Activated CD8-positive, alpha-beta memory T cell treated with anti-CD3 and anti-CD28 coated beads, Interleukin-2, amount 10 ng/mL, durations not matched to agents 7 days and 5 days (primary cell): Measurements from ENCODE around the gene ZNF385A. TPM values are rescaled to one million over a fixed set of nuclear protein-coding genes. Genes with fewer than 3 reads are reported as not detected.
A peak's percentile ranks its signal among the peaks of the same experiment; 100 is the strongest.

Experiments
- ATAC-seq: fragments of 150-1000 bp; cut with Tn5 transposase; one replicate; pipeline ENCODE4 v1.10.0; 2021; ENCODE audit warnings: moderate library complexity
- CTCF ChIA-PET: fragments of 350-600 bp; sonication (Branson Sonifier 250); formaldehyde crosslinking; loops from one replicate; lab custom pipeline; 2021; ENCODE audit warnings: antibody characterized with exemption; lab: Charles Lee
- DNase-seq: peaks from one replicate; pipeline ENCODE4 v3.0.0-alpha.2; 2020
- H3K27ac Mint-ChIP-seq: one replicate; pipeline ENCODE4 v1.8.0; 2021; ENCODE audit warnings: mild to moderate bottlenecking, mixed read lengths
- H3K27me3 Mint-ChIP-seq: one replicate; pipeline ENCODE4 v1.8.0; 2021; ENCODE audit warnings: mixed read lengths
- H3K36me3 Mint-ChIP-seq: one replicate; pipeline ENCODE4 v1.8.0; 2021; ENCODE audit warnings: mild to moderate bottlenecking, mixed read lengths
- H3K4me1 Mint-ChIP-seq: one replicate; pipeline ENCODE4 v1.8.0; 2021; ENCODE audit warnings: mixed read lengths
- H3K4me3 Mint-ChIP-seq: one replicate; pipeline ENCODE4 v1.8.0; 2021; ENCODE audit warnings: mild to moderate bottlenecking, moderate library complexity, mixed read lengths
- H3K9me3 Mint-ChIP-seq: one replicate; pipeline ENCODE4 v1.8.0; 2022; ENCODE audit warnings: low read depth, mixed read lengths
- total RNA-seq, 2 experiments: library from RNA; stranded (reverse); gene quantifications; one replicate each; pipeline ENCODE4 v1.2.3, GENCODE V29; 2021

The ZNF385A gene
- total RNA-seq, 2 experiments from 2014 or later, result 0.30 to 0.91 TPM

GRCh38 chr12:54411391-54412241 lies 27.1 kb upstream of the ZNF385A start:
- Mint-ChIP-seq H3K27me3 (no peaks in the 10 kb centered on the region), H3K4me3 (no peak overlapping the region), H3K9me3 (no peaks in the 10 kb centered on the region), H3K27ac (peak overlapping the region; percentile 85), H3K4me1 (peaks cover 51% of the 10 kb centered on the region), H3K36me3 (peaks cover 21% of the 10 kb centered on the region)
- ATAC-seq, result peak; percentile 12
- CTCF ChIA-PET, result interaction anchor here (0.9 to 14.5 kb wide), 7 partner anchors 11 to 195 kb away, joined by 3 to 283 read pairs (median 4); no protein-coding TSS in a partner anchor
- peak; percentile 59 for DNase-seq

- Mint-ChIP-seq H3K4me1 (peaks cover 38% of the 10 kb centered on the region), H3K9me3 (no peaks in the 10 kb centered on the region), H3K4me3 (no peak overlapping the region), H3K27me3 (no peaks in the 10 kb centered on the region), H3K36me3 (peaks cover 32% of the 10 kb centered on the region), H3K27ac (no peak overlapping the region)
- ATAC-seq, result no peak
- no peak for DNase-seq
- CTCF ChIA-PET, result interaction anchor here (0.9 to 14.5 kb wide), 5 partner anchors 8 to 29 kb away, joined by 3 to 283 read pairs (median 4); no protein-coding TSS in a partner anchor
Observed at GRCh38 chr12:54409267-54409666, 24.7 kb upstream of the ZNF385A start.

DNA sequence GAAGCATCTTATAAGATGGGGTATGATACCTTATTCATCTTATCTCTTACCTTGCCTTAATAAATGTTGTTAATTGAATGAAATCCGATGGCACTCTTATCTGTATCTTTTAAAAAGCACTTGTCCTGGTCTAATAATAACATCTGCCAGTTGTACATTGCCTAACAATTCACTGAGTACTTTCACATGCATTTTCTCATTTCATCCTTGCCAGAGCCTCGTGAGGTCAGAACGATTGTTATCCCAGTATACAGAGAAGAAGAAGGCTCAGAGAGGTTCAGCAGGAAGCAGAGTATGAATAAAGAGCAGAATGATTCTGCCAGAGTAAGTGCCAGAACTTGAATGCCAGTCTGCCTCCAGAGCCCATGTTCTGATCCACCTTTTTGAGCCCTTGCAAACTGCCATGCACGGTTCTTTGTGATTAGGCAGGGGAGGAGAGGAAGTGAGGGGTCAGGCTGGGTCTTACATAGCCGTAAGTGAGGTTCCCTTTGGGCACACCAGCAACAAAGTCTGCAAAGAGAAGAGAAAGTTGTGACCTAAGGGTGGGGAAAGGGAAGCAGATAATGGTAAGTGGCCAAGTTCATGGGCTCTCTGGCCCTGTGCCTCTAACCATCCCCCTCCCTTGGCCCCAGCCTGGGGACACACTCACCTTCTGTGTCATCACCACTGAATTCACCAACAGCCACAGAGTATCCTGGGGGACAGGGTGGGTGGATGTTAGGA lies 22.8 kb upstream of the ZNF385A start:
- H3K27me3 Mint-ChIP-seq, result no peaks in the 10 kb centered on the region
- no peak for DNase-seq
- peaks cover 33% of the 10 kb centered on the region for H3K36me3 Mint-ChIP-seq
- CTCF ChIA-PET, result interaction anchor here (1.4 to 14.5 kb wide), 2 partner anchors 6 to 32 kb away, joined by 8 to 283 read pairs; no protein-coding TSS in a partner anchor
- H3K4me1 Mint-ChIP-seq, result peaks cover 20% of the 10 kb centered on the region
- H3K9me3 Mint-ChIP-seq, result no peaks in the 10 kb centered on the region
- ATAC-seq, result no peak
- H3K27ac Mint-ChIP-seq, result no peak overlapping the region
- no peak overlapping the region for H3K4me3 Mint-ChIP-seq

- Mint-ChIP-seq H3K27me3 (no peaks in the 10 kb centered on the region), H3K36me3 (peaks cover 34% of the 10 kb centered on the region), H3K4me3 (no peak overlapping the region), H3K9me3 (no peaks in the 10 kb centered on the region), H3K4me1 (peaks cover 7% of the 10 kb centered on the region), H3K27ac (no peak overlapping the region)
- ATAC-seq (no peak), DNase-seq (no peak)
- CTCF ChIA-PET, result interaction anchor here (1.4 to 12.3 kb wide), 4 partner anchors 9 to 93 kb away, joined by 4 to 705 read pairs (median 148); partner anchors contain the start of gene ITGA5
Observed at GRCh38 chr12:54405573-54405972, 21.0 kb upstream of the ZNF385A start.

- DNase-seq (no peak), ATAC-seq (no peak)
- Mint-ChIP-seq H3K4me1 (peaks cover 7% of the 10 kb centered on the region), H3K4me3 (no peak overlapping the region), H3K9me3 (no peaks in the 10 kb centered on the region), H3K27ac (no peak overlapping the region), H3K36me3 (peaks cover 35% of the 10 kb centered on the region), H3K27me3 (no peaks in the 10 kb centered on the region)
- CTCF ChIA-PET, result interaction anchor here (1.1 to 12.3 kb wide), 6 partner anchors 10 to 305 kb away, joined by 3 to 705 read pairs (median 11); partner anchors contain the start of gene ITGA5
Observed at GRCh38 chr12:54405106-54405505, 20.6 kb upstream of the ZNF385A start.

DNA sequence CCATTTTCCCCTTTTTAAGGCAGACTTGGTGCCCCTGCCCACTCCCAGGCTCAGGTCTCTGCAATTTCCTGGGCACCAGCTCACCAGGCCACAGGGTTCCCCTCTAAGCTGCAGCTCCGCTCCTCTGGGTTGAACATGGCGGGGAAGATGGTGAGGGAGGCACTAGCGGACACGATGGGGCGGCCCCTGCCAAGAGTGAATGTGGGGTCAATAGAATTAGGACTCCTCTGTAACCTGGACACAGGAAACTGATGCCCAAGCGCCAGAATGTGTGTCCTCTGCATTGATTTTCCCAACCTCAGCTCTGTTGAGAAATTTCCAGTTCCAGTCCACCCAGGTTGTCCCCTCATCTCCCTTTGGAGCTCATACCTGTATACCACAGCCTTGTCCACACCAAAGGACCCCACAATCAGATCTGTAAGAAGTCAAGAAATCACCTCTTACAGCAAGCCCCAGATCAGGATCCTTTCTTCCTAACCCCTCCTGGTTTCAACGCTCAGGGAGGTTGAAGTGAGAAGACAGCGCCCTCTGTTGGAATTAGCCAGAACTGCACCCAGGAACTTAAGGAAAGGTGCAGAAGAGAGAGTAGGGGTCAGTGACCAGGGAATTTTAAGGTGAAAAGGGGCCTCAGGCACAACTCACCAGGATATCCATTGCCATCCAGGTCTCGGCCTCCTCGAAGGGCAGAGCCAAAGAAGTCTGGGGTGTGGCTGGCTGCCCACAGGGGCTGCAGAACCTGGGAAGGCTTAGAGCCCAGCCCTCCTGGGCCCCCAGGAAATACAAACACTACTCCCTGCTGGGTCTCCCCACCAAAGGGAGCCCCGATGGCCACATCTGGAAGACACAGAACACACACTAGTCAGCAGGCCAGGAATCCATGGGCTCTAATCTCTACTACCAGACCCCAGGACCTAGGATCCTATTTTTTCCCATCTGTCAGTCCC lies 19.8 kb upstream of the ZNF385A start:
- H3K27me3 Mint-ChIP-seq, result no peaks in the 10 kb centered on the region
- H3K4me3 Mint-ChIP-seq, result no peak overlapping the region
- DNase-seq (peak; percentile 73), ATAC-seq (no peak)
- H3K36me3 Mint-ChIP-seq, result peaks cover 35% of the 10 kb centered on the region
- H3K9me3 Mint-ChIP-seq, result no peaks in the 10 kb centered on the region
- H3K4me1 Mint-ChIP-seq, result peaks cover 7% of the 10 kb centered on the region
- peak overlapping the region; percentile 58 for H3K27ac Mint-ChIP-seq
- CTCF ChIA-PET, result interaction anchor here (0.7 to 12.3 kb wide), 12 partner anchors 10 to 305 kb away, joined by 3 to 705 read pairs (median 4); partner anchors contain the start of genes ITGA5 and ZNF385A

DNA sequence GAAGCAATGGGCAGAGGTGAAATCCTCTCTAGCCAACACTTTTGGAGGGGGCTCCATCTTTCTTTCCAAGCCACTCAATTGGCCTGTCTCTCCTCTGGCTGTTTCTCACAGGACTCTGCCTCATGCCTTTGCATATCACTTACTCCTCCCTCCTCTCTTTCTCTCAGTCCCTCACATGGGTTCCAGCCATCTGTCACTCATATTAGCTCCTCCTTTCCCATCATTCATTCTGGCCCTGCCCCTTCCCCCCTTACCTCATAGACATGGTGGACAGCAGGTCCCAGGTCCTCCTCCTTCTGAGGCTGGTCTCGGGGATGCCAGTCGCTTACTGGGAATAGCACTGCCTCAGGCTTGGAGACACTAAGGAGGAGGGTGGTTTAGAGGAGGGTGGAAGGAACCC lies 16.6 kb upstream of the ZNF385A start:
- H3K4me3 Mint-ChIP-seq, result no peak overlapping the region
- no peaks in the 10 kb centered on the region for H3K9me3 Mint-ChIP-seq
- DNase-seq (no peak), ATAC-seq (no peak)
- CTCF ChIA-PET, result interaction anchor here (1.6 to 12.3 kb wide), 5 partner anchors 14 to 134 kb away, joined by 3 to 705 read pairs (median 23); partner anchors contain the start of genes ITGA5 and NCKAP1L
- no peaks in the 10 kb centered on the region for H3K27me3 Mint-ChIP-seq
- H3K36me3 Mint-ChIP-seq, result peaks cover 39% of the 10 kb centered on the region
- H3K4me1 Mint-ChIP-seq, result peaks cover 26% of the 10 kb centered on the region
- no peak overlapping the region for H3K27ac Mint-ChIP-seq

GRCh38 chr12:54398995-54399793 lies 14.7 kb upstream of the ZNF385A start:
- H3K4me1 Mint-ChIP-seq, result peaks cover 26% of the 10 kb centered on the region
- no peaks in the 10 kb centered on the region for H3K9me3 Mint-ChIP-seq
- CTCF ChIA-PET, result interaction anchor here (0.6 to 12.3 kb wide), 47 partner anchors 9 to 232 kb away, joined by 3 to 705 read pairs (median 4); partner anchors contain the start of genes COPZ1, GTSF1, ITGA5 and NCKAP1L
- no peaks in the 10 kb centered on the region for H3K27me3 Mint-ChIP-seq
- no peak overlapping the region for H3K27ac Mint-ChIP-seq
- H3K36me3 Mint-ChIP-seq, result peaks cover 33% of the 10 kb centered on the region
- ATAC-seq (peak; percentile 88), DNase-seq (peak; percentile 90)
- no peak overlapping the region for H3K4me3 Mint-ChIP-seq

DNA sequence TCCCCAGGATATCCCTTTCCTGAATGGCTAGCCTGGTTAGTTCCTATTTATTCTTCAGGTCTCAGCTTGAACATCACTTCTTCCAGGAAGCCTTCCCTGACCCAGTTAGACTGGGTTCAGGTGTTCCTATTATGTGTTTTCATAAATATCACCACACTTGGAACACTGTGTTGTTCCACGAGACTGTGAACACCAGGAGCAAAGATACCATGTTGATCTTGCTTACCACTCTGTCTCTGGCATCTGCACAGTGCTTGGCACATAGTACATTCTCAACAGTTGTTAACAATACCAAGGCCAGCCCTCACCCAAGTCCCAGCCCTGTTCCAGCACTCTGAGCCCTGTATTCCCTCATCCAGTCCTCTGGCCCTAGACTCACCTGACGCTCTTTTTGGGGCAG lies 13.7 kb upstream of the ZNF385A start:
- peaks cover 31% of the 10 kb centered on the region for H3K36me3 Mint-ChIP-seq
- no peak overlapping the region for H3K4me3 Mint-ChIP-seq
- H3K4me1 Mint-ChIP-seq, result peaks cover 33% of the 10 kb centered on the region
- ATAC-seq (no peak), DNase-seq (no peak)
- CTCF ChIA-PET, result interaction anchor here (1.4 to 12.3 kb wide), 9 partner anchors 16 to 149 kb away, joined by 3 to 705 read pairs (median 6); partner anchors contain the start of genes ITGA5, NCKAP1L and ZNF385A
- H3K27me3 Mint-ChIP-seq, result no peaks in the 10 kb centered on the region
- no peak overlapping the region for H3K27ac Mint-ChIP-seq
- no peaks in the 10 kb centered on the region for H3K9me3 Mint-ChIP-seq

DNA sequence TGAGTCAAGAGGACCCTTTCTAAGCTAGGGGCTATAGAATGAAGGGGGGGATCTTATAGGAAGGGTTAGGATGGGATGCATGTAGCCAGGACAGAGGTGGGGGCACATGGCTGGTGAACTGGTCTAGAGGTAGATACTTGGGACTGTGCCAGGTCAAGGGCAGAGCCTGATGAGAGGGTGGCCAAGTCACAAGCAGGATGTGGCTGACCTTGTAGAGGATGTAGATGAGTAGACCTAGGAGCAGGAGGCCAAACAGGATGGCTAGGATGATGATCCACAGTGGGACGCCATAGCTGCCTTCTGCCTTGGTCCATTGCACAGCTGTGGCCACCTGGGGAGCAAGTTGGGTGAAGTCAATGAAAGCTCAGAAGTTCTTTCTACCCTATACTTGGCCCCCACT lies 12.6 kb upstream of the ZNF385A start:
- ATAC-seq (no peak), DNase-seq (no peak)
- CTCF ChIA-PET, result interaction anchor here (0.8 to 12.3 kb wide), 5 partner anchors 15 to 103 kb away, joined by 3 to 705 read pairs (median 76); partner anchors contain the start of genes ITGA5 and ZNF385A
- peak overlapping the region; percentile 48 for H3K27ac Mint-ChIP-seq
- H3K36me3 Mint-ChIP-seq, result peaks cover 29% of the 10 kb centered on the region
- no peaks in the 10 kb centered on the region for H3K27me3 Mint-ChIP-seq
- H3K4me3 Mint-ChIP-seq, result no peak overlapping the region
- no peaks in the 10 kb centered on the region for H3K9me3 Mint-ChIP-seq
- H3K4me1 Mint-ChIP-seq, result peaks cover 33% of the 10 kb centered on the region

DNA sequence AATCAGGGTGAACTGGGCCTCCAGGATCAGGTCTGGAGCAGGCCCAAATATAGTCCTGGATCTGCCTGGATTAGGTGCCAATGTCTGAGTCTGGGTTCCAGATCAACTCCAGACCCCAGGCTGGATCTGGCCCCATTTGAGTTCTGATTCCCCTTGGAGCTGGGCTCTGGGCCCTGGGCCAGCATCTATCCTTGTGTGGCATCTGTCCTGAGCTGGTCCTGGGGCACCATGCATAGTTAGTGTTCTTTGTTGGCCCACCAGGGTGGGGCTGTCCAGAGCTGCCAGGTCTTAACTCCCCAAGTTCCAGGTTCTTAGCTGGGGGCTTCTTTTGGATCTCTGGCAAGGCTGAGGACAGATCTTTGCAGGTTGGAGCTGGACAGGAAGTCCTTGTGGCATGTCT lies 11.0 kb upstream of the ZNF385A start:
- H3K4me3 Mint-ChIP-seq, result no peak overlapping the region
- no peaks in the 10 kb centered on the region for H3K27me3 Mint-ChIP-seq
- CTCF ChIA-PET, result interaction anchor here (0.6 to 12.3 kb wide), 6 partner anchors 13 to 1871 kb away, joined by 3 to 705 read pairs (median 40); partner anchors contain the start of genes COQ10A, ITGA5 and ZNF385A
- H3K9me3 Mint-ChIP-seq, result no peaks in the 10 kb centered on the region
- no peak for ATAC-seq
- H3K4me1 Mint-ChIP-seq, result peaks cover 37% of the 10 kb centered on the region
- peaks cover 23% of the 10 kb centered on the region for H3K36me3 Mint-ChIP-seq
- no peak for DNase-seq
- H3K27ac Mint-ChIP-seq, result no peak overlapping the region
